ENCODE data around the gene KIF26B. TPM values are rescaled to one million over a fixed set of nuclear protein-coding genes. Genes with fewer than 3 reads are reported as not detected.

Gene KIF26B
- polyA plus RNA-seq, 1 of the 3 experiments (the other 2 are of a cell fraction): 2.6 TPM

DNA sequence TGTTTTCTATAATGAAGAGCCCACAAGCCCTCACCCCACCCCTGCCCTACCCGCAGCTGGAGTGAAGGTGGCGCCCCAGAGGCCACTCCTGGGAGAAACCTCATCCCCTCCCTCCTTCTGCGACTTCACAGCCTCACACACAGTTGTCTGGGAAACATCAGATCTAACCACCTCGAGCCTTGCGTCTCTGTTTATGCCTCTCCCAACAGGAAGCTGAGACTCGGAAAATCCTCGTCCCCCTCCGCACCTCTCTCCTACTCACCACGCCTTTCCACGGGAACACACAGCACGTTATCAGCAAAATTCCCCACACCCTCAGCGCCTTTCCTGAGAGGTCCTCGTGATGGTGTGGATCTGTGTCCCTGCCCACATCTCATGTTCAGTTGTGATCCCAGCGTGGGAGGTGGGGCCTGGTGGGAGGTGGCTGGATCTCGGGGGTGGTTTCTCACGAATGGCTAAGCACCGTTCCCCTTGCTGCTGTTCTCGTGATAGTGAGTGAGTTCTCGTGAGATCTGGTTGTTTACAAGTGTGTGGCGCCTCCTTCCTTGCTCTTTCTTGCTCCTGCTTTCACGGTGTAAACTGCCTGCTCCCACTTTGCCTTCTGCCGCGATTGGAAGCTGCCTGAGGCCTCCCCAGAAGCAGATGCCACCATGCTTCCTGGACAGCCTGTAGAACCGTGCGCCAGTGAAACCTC lies 190.6 kb downstream of the KIF26B start:
- Histone ChIP-seq H3K4me1 (ENCODE audit: control insufficient read depth in 1 of 2, insufficient read depth in 2 of 2, low read depth in 1 of 2, low read length in 1 of 2) (peaks cover 0 to 42% of the 10 kb centered on the region in 2 experiments; a peak in 2 of 4 replicates), H3F3A (replicated peaks; ENCODE audit: insufficient read depth) (no peaks in the 10 kb centered on the region), H3K36me3 (replicated peaks in 1 of 2; ENCODE audit: control insufficient read depth in 1 of 2, insufficient read depth in 2 of 2, low read length in 1 of 2) (peaks cover 0 to 4% of the 10 kb centered on the region in 2 experiments), H3K27ac (ENCODE audit: low read depth in 2 of 2, low read length in 1 of 2) (peak overlapping the region in 1 of 2 experiments; percentile 93; a peak in 2 of 4 replicates), H3K9me3 (no peaks in the 10 kb centered on the region), H2AFZ (ENCODE audit: low read depth) (no peak overlapping the region), H3K4me2 (no peak overlapping the region), H3K27me3 (ENCODE audit: insufficient read depth) (no peaks in the 10 kb centered on the region), H3K79me2 (ENCODE audit: insufficient read depth) (no peaks in the 10 kb centered on the region), H3K9ac (no peak overlapping the region), H4K20me1 (ENCODE audit: insufficient read depth) (peaks cover 6% of the 10 kb centered on the region; the same call in 1 of the 2 replicates), H3K9me2 (no peaks in the 10 kb centered on the region), H3K4me3 (ENCODE audit: low read depth in 2 of 2, low read length in 1 of 2) (no peak overlapping the region)
- ChIA-PET CTCF (interaction anchor here (0.9 to 1.9 kb wide), 7 partner anchors 9 to 193 kb away, joined by 3 to 8 read pairs (median 3); partner anchors contain the start of gene KIF26B), POLR2A (interaction anchor here (1.3 kb wide), 1 partner anchor 167 kb away, joined by 4 read pairs; no protein-coding TSS in a partner anchor)
- TF ChIP-seq RCOR1 (IDR thresholded peaks at IDR 0.05; ENCODE audit: low read length): no peak
- no peak for TF ChIP-seq PBX3 (IDR thresholded peaks at IDR 0.05)
- TF ChIP-seq YY1 (IDR thresholded peaks at IDR 0.05; ENCODE audit: low read depth): no peak
- no peak for TF ChIP-seq ZBTB33 (IDR thresholded peaks at IDR 0.05; ENCODE audit: borderline replicate concordance, low read depth)
- TF ChIP-seq SMC3 (IDR thresholded peaks at IDR 0.05; ENCODE audit: low read depth, low read length): no peak
- peak; percentile 48 for DNase-seq
- WGBS (ENCODE audit: low lambda C conversion rate): 87% methylated on average over 25 of the region's 25 CpGs

DNA sequence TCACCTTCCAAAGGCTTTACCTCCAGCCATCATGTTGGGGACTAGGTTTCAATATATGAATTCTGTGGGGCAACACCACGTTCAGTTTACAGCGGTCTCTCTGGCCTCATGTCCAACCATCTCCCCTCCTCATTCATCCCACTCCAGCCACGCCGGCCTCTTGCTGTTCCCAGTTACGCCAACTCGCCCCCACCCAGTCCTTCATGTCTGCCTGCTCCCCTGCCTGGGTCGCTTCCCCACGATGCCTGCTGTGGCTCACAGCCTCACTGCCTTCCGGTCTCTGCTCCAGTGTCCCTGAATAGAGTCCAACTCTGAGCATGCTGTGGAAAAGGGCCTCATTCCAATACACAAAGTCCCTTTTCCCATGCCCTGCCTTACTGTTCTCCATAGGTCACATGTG lies 193.8 kb downstream of the KIF26B start:
- ChIA-PET CTCF (no interaction called here), POLR2A (no interaction called here)
- Histone ChIP-seq H3K4me3 (ENCODE audit: low read depth in 2 of 2, low read length in 1 of 2) (no peak overlapping the region), H3K27ac (ENCODE audit: low read depth in 2 of 2, low read length in 1 of 2) (peak overlapping the region in 1 of 2 experiments; percentile 61; a peak in 1 of 4 replicates), H3K79me2 (ENCODE audit: insufficient read depth) (no peaks in the 10 kb centered on the region), H3K27me3 (ENCODE audit: insufficient read depth) (no peaks in the 10 kb centered on the region), H3K36me3 (replicated peaks in 1 of 2; ENCODE audit: control insufficient read depth in 1 of 2, insufficient read depth in 2 of 2, low read length in 1 of 2) (peaks cover 0 to 7% of the 10 kb centered on the region in 2 experiments), H4K20me1 (ENCODE audit: insufficient read depth) (peaks cover 6% of the 10 kb centered on the region; the same call in 1 of the 2 replicates), H3K9ac (no peak overlapping the region), H3K4me2 (no peak overlapping the region), H3K4me1 (ENCODE audit: control insufficient read depth in 1 of 2, insufficient read depth in 2 of 2, low read depth in 1 of 2, low read length in 1 of 2) (peaks cover 0 to 44% of the 10 kb centered on the region in 2 experiments; a peak in 2 of 4 replicates), H3F3A (replicated peaks; ENCODE audit: insufficient read depth) (no peaks in the 10 kb centered on the region), H2AFZ (ENCODE audit: low read depth) (no peak overlapping the region), H3K9me3 (no peaks in the 10 kb centered on the region), H3K9me2 (no peaks in the 10 kb centered on the region)
- WGBS (ENCODE audit: low lambda C conversion rate): 94% methylated on average over 9 of the region's 9 CpGs
- no peak for TF ChIP-seq RAD21 (IDR thresholded peaks at IDR 0.05; ENCODE audit: low read length)
- no peak for TF ChIP-seq YY1 (IDR thresholded peaks at IDR 0.05; ENCODE audit: low read depth)
- TF ChIP-seq TAF1 (IDR thresholded peaks at IDR 0.05; ENCODE audit: borderline replicate concordance, low read depth, low read length): no peak
- TF ChIP-seq GATA2 (CRISPR knock-in tag; IDR thresholded peaks at IDR 0.05): no peak
- TF ChIP-seq ZBTB33 (IDR thresholded peaks at IDR 0.05; ENCODE audit: borderline replicate concordance, low read depth): no peak
- no peak for TF ChIP-seq POLR2AphosphoS5 (IDR thresholded peaks at IDR 0.05; ENCODE audit: low read depth, low read length)
- TF ChIP-seq, protein P1, sequence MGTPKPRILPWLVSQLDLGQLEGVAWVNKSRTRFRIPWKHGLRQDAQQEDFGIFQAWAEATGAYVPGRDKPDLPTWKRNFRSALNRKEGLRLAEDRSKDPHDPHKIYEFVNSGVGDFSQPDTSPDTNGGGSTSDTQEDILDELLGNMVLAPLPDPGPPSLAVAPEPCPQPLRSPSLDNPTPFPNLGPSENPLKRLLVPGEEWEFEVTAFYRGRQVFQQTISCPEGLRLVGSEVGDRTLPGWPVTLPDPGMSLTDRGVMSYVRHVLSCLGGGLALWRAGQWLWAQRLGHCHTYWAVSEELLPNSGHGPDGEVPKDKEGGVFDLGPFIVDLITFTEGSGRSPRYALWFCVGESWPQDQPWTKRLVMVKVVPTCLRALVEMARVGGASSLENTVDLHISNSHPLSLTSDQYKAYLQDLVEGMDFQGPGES (IDR thresholded peaks at IDR 0.05; ENCODE audit: low read depth, low read length): no peak
- no peak for TF ChIP-seq CTCF (IDR thresholded peaks at IDR 0.05)
- TF ChIP-seq ELF1 (IDR thresholded peaks at IDR 0.05): no peak
- DNase-seq: no peak

Data from SK-N-SH (cell line).